MG63 (cell line): ENCODE data around the gene SFRP2. TPM values are rescaled to one million over a fixed set of nuclear protein-coding genes. Genes with fewer than 3 reads are reported as not detected.

Source experiments
- DNase-seq: peaks from one replicate; pipeline ENCODE4 v3.0.0-alpha.2; 2020
- H3K27me3 ChIP-seq: fragments of 250-450 bp; sonication (Bioruptor Pico); 2 replicates; pipeline ENCODE4 v1.5.1; 2020; ENCODE audit warnings: mild to moderate bottlenecking, moderate library complexity
- H3K36me3 ChIP-seq: fragments of 250-450 bp; sonication (Bioruptor Pico); 2 replicates; pipeline ENCODE4 v1.5.1; 2020; ENCODE audit warnings: mild to moderate bottlenecking, moderate library complexity
- H3K4me3 ChIP-seq: fragments of 250-450 bp; sonication (Bioruptor Pico); 2 replicates; pipeline ENCODE4 v1.5.1; 2020; ENCODE audit warnings: mild to moderate bottlenecking, moderate library complexity
- H3K9me3 ChIP-seq: fragments of 250-450 bp; sonication (Bioruptor Pico); 2 replicates; pipeline ENCODE4 v1.5.1; 2020; ENCODE audit warnings: mild to moderate bottlenecking, moderate library complexity
- total RNA-seq: library from RNA; depleted of rRNA; stranded (reverse); fragments of >200 nt; shearing (Covaris generic); gene quantifications from 2 replicates; pipeline ENCODE4 v1.2.3, GENCODE V29; 2014; ENCODE audit warnings: low replicate concordance

The SFRP2 gene
- total RNA-seq, 1 experiment from 2014 or later: not detected

- peaks cover 23% of the 10 kb centered on the region for H3K27me3 ChIP-seq
- H3K36me3 ChIP-seq: no peaks in the 10 kb centered on the region
- DNase-seq: no peak
- H3K9me3 ChIP-seq: no peaks in the 10 kb centered on the region
- H3K4me3 ChIP-seq: no peak overlapping the region
Observed at GRCh38 chr4:153784166-153784699, 4.7 kb downstream of the SFRP2 start.

DNA sequence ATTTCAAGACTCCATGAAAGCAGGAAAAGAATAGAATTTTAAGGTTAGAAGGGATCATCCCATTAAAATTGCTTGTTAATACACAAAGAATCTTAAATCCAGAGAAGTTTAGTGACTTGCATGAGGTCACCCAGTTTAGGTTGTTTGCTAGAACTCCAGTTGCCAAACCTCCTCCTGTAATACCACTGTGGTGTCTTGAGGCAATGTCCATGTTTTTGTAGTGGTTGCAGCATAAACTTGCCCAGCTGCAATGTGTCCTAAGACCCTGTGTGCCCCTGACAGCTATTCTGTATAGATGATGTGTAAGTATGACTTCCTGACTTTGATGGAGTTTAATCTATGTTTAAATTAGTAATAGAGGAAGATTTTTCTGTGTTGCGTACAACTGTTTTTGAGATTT is 6.3 kb downstream of the SFRP2 start:
- no peak for DNase-seq
- no peaks in the 10 kb centered on the region for H3K36me3 ChIP-seq
- no peaks in the 10 kb centered on the region for H3K9me3 ChIP-seq
- peaks cover 7% of the 10 kb centered on the region; the same call in 1 of the 2 replicates for H3K27me3 ChIP-seq
- H3K4me3 ChIP-seq: no peak overlapping the region

GRCh38 chr4:153781717-153782416 is 7.0 kb downstream of the SFRP2 start:
- no peaks in the 10 kb centered on the region for H3K9me3 ChIP-seq
- no peak overlapping the region for H3K4me3 ChIP-seq
- DNase-seq: no peak
- H3K36me3 ChIP-seq: no peaks in the 10 kb centered on the region
- H3K27me3 ChIP-seq: no peaks in the 10 kb centered on the region; the same call in 1 of the 2 replicates

DNA sequence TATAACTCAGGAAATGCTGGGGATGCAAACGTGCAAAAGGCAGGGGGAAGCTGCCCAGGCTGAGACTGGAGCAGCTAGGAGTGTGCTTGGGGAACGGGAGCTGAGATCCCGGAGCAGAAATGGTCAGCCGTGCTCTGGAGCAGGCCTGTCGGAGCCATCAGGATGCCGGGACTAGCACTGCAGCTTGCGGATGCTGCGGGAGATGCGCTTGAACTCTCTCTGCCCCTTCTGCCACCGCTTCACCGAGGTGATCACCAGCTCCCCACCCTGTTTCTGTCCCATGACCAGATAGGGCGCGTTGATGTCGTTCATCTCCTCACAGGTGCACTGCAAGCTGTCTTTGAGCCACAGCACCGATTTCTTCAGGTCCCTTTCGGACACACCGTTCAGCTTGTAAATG is 7.6 kb downstream of the SFRP2 start:
- H3K36me3 ChIP-seq: no peaks in the 10 kb centered on the region
- no peak overlapping the region for H3K4me3 ChIP-seq
- no peaks in the 10 kb centered on the region; the same call in 1 of the 2 replicates for H3K27me3 ChIP-seq

DNA sequence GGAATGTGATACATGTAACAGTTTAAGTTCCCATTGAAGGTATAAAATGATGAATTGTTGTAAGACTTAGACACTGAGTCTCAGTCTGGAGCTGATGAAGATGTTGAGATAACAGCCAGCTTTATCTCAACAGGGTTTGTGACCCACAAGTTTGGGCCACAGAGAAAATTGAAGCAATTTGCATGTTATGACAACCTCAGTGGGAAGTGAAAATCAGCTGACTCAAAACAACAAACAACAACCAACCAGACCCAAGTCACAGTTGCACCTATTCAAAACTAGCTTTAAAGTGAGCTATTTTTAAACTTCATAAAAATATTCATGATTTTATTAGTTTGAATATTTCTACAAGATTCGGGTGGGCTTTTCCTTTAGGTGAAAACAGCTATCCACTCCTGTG is 8.0 kb downstream of the SFRP2 start:
- Histone ChIP-seq H3K27me3 (no peaks in the 10 kb centered on the region; the same call in 1 of the 2 replicates), H3K36me3 (no peaks in the 10 kb centered on the region), H3K9me3 (no peaks in the 10 kb centered on the region), H3K4me3 (no peak overlapping the region)
- DNase-seq: no peak

More for the DNA sequence above, 7.6 kb downstream of the SFRP2 start:
- no peaks in the 10 kb centered on the region for H3K9me3 ChIP-seq
- no peak for DNase-seq

DNA sequence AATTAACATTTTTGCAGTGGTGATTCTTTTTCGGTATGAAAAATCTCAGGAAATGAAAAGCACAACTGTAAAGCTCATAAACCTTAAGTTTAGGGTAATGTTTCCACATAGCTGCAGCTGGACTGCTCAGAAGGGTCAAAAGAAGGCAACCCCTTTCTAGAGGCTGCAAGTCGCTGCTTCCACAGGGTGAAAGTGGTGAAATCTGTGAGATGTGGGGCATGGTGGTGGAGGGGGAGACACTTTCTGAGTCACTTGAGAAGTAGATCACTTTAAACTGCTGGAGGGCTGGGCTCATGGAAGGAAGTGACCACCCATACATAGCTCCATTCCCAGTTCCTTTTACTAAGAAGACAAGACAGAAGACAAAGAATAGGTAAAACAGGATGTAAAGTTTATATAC is 8.7 kb downstream of the SFRP2 start:
- no peaks in the 10 kb centered on the region for H3K9me3 ChIP-seq

DNA sequence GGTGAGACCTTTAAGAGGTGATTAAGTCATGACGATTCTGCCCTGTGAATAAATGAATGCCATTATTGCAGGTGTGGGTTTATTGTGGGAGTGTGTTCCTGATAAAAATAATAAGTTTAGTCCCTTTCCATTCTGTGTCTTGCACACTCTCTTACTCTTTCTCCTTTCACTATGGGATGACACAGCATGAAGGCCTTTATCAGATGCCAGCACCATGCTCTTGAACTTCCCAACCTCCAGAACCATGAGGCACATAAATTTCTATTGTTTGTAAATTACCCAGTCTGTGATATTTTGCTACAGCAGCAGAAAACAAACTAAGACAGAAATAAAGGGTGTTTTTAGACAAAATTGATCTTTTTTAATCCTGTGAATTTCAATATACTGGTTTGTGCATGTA is 10.5 kb downstream of the SFRP2 start:
- no peak for DNase-seq
- Histone ChIP-seq H3K27me3 (no peaks in the 10 kb centered on the region), H3K9me3 (no peaks in the 10 kb centered on the region), H3K36me3 (no peaks in the 10 kb centered on the region), H3K4me3 (no peak overlapping the region)

More for the DNA sequence above, 8.7 kb downstream of the SFRP2 start:
- Histone ChIP-seq H3K4me3 (no peak overlapping the region), H3K27me3 (no peaks in the 10 kb centered on the region), H3K36me3 (no peaks in the 10 kb centered on the region)
- no peak for DNase-seq

DNA sequence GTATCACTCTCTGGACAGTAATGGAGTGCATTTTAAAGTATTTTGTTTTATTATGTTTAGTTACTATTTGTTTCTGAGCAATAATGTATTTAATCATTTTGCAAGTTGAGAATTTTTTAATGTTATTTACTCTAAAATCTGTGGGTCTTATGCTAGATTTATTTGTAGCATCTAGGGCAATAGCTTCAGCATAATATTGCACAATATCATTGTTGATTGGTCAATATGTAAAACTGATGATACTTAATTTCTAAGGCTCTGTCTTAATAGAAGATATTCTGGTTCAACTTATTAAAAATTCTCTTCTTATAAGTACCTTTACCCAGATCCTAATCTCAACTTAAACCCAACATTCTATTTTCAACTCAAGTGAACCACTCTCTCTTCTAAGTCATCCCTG is 11.5 kb downstream of the SFRP2 start:
- Histone ChIP-seq H3K9me3 (no peaks in the 10 kb centered on the region), H3K36me3 (no peaks in the 10 kb centered on the region), H3K27me3 (no peaks in the 10 kb centered on the region), H3K4me3 (no peak overlapping the region)
- DNase-seq: no peak

DNA sequence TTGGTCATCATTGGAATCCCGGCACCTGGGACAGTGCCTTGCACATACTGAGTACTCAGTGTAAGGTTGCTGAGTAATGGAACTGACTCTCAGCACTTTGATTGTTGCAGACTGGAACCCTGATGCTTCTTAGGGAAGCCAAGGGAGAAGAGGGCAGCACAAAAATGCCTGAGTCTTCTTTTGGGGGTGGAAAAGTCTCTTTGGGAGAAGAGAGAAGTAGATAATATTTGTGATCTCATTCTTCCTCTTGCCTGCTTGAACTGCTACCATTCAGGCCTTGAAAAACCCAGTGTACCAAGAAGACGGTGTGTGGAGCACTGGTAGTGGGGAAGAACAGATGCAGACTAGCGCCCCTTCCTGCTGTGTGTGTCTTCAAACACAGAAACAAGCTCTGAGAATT is 12.3 kb downstream of the SFRP2 start:
- Histone ChIP-seq H3K36me3 (no peaks in the 10 kb centered on the region), H3K27me3 (no peaks in the 10 kb centered on the region), H3K4me3 (no peak overlapping the region), H3K9me3 (no peaks in the 10 kb centered on the region)
- DNase-seq: no peak

GRCh38 chr4:153773236-153773690 is 15.6 kb downstream of the SFRP2 start:
- Histone ChIP-seq H3K27me3 (no peaks in the 10 kb centered on the region), H3K9me3 (no peaks in the 10 kb centered on the region), H3K4me3 (no peak overlapping the region), H3K36me3 (no peaks in the 10 kb centered on the region)
- DNase-seq: no peak

DNA sequence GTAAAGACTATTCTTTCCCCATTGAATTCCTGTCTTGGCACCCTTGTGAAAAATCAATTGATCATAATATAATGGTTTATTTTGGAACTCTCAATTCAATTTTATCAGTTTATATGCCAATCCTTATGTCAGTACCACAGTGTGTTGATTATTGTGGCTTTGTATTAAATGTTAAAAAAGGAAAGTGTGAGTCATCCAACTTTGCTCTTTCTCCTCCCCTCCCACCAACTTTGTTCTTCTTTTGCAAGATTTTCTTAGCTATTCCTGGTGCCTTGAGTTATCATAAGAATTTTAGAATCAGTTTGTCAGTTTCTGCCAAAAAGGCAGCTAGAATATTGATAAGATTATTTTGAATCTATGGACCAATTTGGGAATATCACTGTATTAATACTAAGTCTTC is 17.8 kb downstream of the SFRP2 start:
- no peak for DNase-seq
- Histone ChIP-seq H3K4me3 (no peak overlapping the region), H3K27me3 (no peaks in the 10 kb centered on the region), H3K9me3 (no peaks in the 10 kb centered on the region), H3K36me3 (no peaks in the 10 kb centered on the region)

DNA sequence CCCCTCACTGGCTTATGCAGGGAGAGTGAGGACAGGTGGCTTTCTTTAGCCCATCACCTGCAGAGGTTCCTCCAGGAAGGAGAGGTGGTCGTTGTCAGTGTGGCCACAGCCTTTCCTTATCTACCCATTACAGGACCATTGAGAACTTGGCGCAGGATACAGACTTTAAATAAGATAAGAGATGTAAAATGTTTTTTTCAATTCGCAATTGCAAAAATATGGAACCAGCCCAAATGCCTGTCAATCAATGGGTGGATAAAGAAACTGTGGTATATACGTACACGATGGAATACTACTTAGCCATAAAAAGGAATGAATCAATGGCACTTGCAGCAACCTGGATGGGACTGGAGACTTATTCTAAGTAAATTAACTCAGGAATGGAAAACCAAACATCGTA is 22.1 kb downstream of the SFRP2 start:
- Histone ChIP-seq H3K27me3 (no peaks in the 10 kb centered on the region), H3K36me3 (no peaks in the 10 kb centered on the region), H3K9me3 (no peaks in the 10 kb centered on the region; the same call in 1 of the 2 replicates), H3K4me3 (no peak overlapping the region)
- no peak for DNase-seq

- Histone ChIP-seq H3K27me3 (no peaks in the 10 kb centered on the region), H3K36me3 (no peaks in the 10 kb centered on the region), H3K9me3 (no peaks in the 10 kb centered on the region; the same call in 1 of the 2 replicates), H3K4me3 (no peak overlapping the region)
- DNase-seq: no peak
Observed at GRCh38 chr4:153765894-153766293, 23.0 kb downstream of the SFRP2 start.

GRCh38 chr4:153764601-153765368 is 24.1 kb downstream of the SFRP2 start:
- Histone ChIP-seq H3K27me3 (no peaks in the 10 kb centered on the region), H3K9me3 (no peaks in the 10 kb centered on the region; the same call in 1 of the 2 replicates), H3K36me3 (no peaks in the 10 kb centered on the region), H3K4me3 (no peak overlapping the region)
- no peak for DNase-seq

- Histone ChIP-seq H3K27me3 (no peaks in the 10 kb centered on the region), H3K4me3 (no peak overlapping the region), H3K9me3 (no peaks in the 10 kb centered on the region; the same call in 1 of the 2 replicates), H3K36me3 (no peaks in the 10 kb centered on the region)
- no peak for DNase-seq
Observed at GRCh38 chr4:153763404-153763803, 25.5 kb downstream of the SFRP2 start.

GRCh38 chr4:153759407-153760316 is 29.2 kb downstream of the SFRP2 start, which contains the start of gene RNF175:
Gene RNF175, minus strand, starts transcription at chr4:153760024. Its CDS starts 162 bp downstream, at chr4:153759862.
- H3K4me3 ChIP-seq: peak within 1 kb of the TSS; percentile 29
- DNase-seq: peak; percentile 7
- no peaks in the 10 kb centered on the region for H3K36me3 ChIP-seq
- H3K9me3 ChIP-seq: no peaks in the 10 kb centered on the region; the same call in 1 of the 2 replicates
- H3K27me3 ChIP-seq: no peaks in the 10 kb centered on the region
